Hepatocyte (in vitro differentiated cells): Measurements from ENCODE around the gene SBNO1. TPM values are rescaled to one million over a fixed set of nuclear protein-coding genes. Genes with fewer than 3 reads are reported as not detected.

Experiments used
- DNase-seq: peaks from one replicate; pipeline ENCODE4 v3.0.0-alpha.2; 2016; ENCODE audit warnings: low spot score
- H2AFZ ChIP-seq: fragments of 200-600 bp; sonication (generic); 2 replicates; pipeline ENCODE4 v1.6.0; 2016; ENCODE audit warnings: antibody characterized with exemption, mild to moderate bottlenecking
- H3K27ac ChIP-seq: fragments of 200-600 bp; sonication (generic); 2 replicates; pipeline ENCODE4 v1.5.1; 2016; ENCODE audit warnings: mild to moderate bottlenecking
- H3K27me3 ChIP-seq: fragments of 200-600 bp; sonication (generic); 2 replicates; pipeline ENCODE4 v1.6.1; 2016
- H3K36me3 ChIP-seq: fragments of 200-600 bp; sonication (generic); replicated peaks from 2 replicates; pipeline ENCODE4 v1.5.1; 2016; ENCODE audit warnings: low read depth; ENCODE audit not compliant: insufficient read depth
- H3K4me1 ChIP-seq: fragments of 200-600 bp; sonication (generic); 2 replicates; pipeline ENCODE4 v1.5.1; 2016; ENCODE audit warnings: mild to moderate bottlenecking, moderate library complexity; ENCODE audit not compliant: insufficient read depth
- H3K4me2 ChIP-seq: fragments of 200-600 bp; sonication (generic); 2 replicates; pipeline ENCODE4 v1.6.0; 2016
- H3K4me3 ChIP-seq: fragments of 200-600 bp; sonication (generic); 2 replicates; pipeline ENCODE4 v1.5.1; 2016; ENCODE audit warnings: mild to moderate bottlenecking
- H3K79me2 ChIP-seq: fragments of 200-600 bp; sonication (generic); 2 replicates; pipeline ENCODE4 v1.6.0; 2017; ENCODE audit warnings: mild to moderate bottlenecking
- H3K9me2 ChIP-seq: fragments of 200-600 bp; sonication (generic); replicated peaks from 2 replicates; pipeline ENCODE4 v1.6.0; 2017; ENCODE audit warnings: mild to moderate bottlenecking; ENCODE audit not compliant: insufficient read depth
- H3K9me3 ChIP-seq: fragments of 200-600 bp; sonication (generic); 2 replicates; pipeline ENCODE4 v1.5.1; 2016; ENCODE audit warnings: low read depth, mild to moderate bottlenecking
- H4K20me1 ChIP-seq: fragments of 200-600 bp; sonication (generic); 2 replicates; pipeline ENCODE4 v1.6.0; 2016; ENCODE audit warnings: mild to moderate bottlenecking; ENCODE audit not compliant: insufficient read depth, poor library complexity, severe bottlenecking
- CTCF ChIP-seq: fragments of 200-600 bp; sonication (generic); IDR thresholded peaks from 2 replicates; pipeline ENCODE4 v1.5.1; 2016; ENCODE audit warnings: antibody characterized with exemption, mild to moderate bottlenecking; ENCODE audit not compliant: poor library complexity
- EZH2 ChIP-seq: fragments of 200-600 bp; sonication (generic); IDR thresholded peaks from 2 replicates; pipeline ENCODE4 v1.6.1; 2016; ENCODE audit warnings: antibody characterized with exemption, mild to moderate bottlenecking, borderline replicate concordance
- EZH2phosphoT487 ChIP-seq: fragments of 200-600 bp; sonication (generic); IDR thresholded peaks from one replicate; pipeline ENCODE4 v1.6.1; 2018; ENCODE audit warnings: antibody characterized with exemption, mild to moderate bottlenecking, low read depth, moderate library complexity; ENCODE audit not compliant: unreplicated experiment, severe bottlenecking
- WGBS: methylation state at CpG from one replicate; pipeline ENCODE4 v1.1.6; 2016; ENCODE audit warnings: low lambda C conversion rate; ENCODE audit errors: missing lambda C conversion rate; 5-methylcytosine and 5-hydroxymethylcytosine counted together
- polyA plus RNA-seq: library from polyadenylated mRNA; unstranded; fragments of >200 nt; fragmentation: Nextera tagmentation; extraction: Ambion mirVana; gene quantifications from 2 replicates; pipeline ENCODE4 v1.2.1, GENCODE V29; 2016
- total RNA-seq: library from RNA; depleted of rRNA; stranded (reverse); fragments of >200 nt; gene quantifications from 2 replicates; pipeline ENCODE4 v1.2.3, GENCODE V29; 2014

Gene SBNO1
- total and polyA plus RNA-seq, 2 experiments from 2014 or later, result 13.4 to 28.9 TPM

DNA sequence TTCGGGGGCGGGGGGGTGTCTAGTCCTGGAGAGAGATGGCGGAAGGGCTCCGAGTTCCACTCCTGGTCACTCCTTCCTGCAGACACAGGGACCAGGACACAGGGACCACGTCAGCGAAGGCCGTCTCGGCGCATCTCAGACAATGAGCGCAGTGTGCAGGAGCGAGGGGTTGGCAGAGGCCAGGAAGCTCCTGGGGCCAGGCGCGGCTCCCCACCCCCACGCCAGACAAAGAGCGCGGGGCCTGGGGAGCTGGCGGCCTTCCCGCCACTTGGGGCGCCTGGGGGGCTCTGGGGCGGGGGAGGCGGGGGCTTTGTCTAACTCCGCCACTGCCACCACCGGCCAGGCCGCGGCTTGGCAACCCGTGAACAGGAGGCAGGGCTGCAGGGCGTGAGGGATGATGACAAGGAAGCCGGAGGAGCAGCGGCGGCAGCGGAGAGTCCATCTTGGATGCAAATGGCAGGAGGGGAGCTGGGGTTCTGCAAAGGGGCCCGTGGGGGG is 95.2 kb downstream of the SBNO1 start:
- Histone ChIP-seq H3K9me3 (no peaks in the 10 kb centered on the region), H3K4me3 (peak overlapping the region; percentile 78), H3K27me3 (no peaks in the 10 kb centered on the region), H3K4me2 (peak overlapping the region; percentile 98), H3K27ac (peak overlapping the region; percentile 96), H3K9me2 (no peaks in the 10 kb centered on the region), H3K79me2 (peaks cover 62% of the 10 kb centered on the region), H4K20me1 (peaks cover 25% of the 10 kb centered on the region), H3K4me1 (peaks cover 16% of the 10 kb centered on the region), H2AFZ (peak overlapping the region; percentile 9), H3K36me3 (no peaks in the 10 kb centered on the region)
- DNase-seq, result peak; percentile 89
- TF ChIP-seq EZH2, result no peak
- TF ChIP-seq EZH2phosphoT487, result no peak
- TF ChIP-seq CTCF, result peak; percentile 33
- 11% methylated on average over 23 of the region's 32 CpGs for WGBS

- H3K4me2 ChIP-seq, result peak overlapping the region; percentile 98
- H3K36me3 ChIP-seq, result no peaks in the 10 kb centered on the region
- no peak for TF ChIP-seq CTCF
- no peak for TF ChIP-seq EZH2phosphoT487
- TF ChIP-seq EZH2, result no peak
- H3K27ac ChIP-seq, result peak overlapping the region; percentile 96
- H3K79me2 ChIP-seq, result peaks cover 64% of the 10 kb centered on the region
- peak overlapping the region; percentile 9 for H2AFZ ChIP-seq
- H3K4me3 ChIP-seq, result no peak overlapping the region
- peaks cover 16% of the 10 kb centered on the region for H3K4me1 ChIP-seq
- no peaks in the 10 kb centered on the region for H3K9me3 ChIP-seq
- no peak for DNase-seq
- H3K9me2 ChIP-seq, result no peaks in the 10 kb centered on the region
- no peaks in the 10 kb centered on the region for H3K27me3 ChIP-seq
- H4K20me1 ChIP-seq, result peaks cover 26% of the 10 kb centered on the region
- WGBS, result 93% methylated on average over 11 of the region's 13 CpGs
Measured at GRCh38 chr12:123268850-123269249, 95.8 kb downstream of the SBNO1 start.

- no peaks in the 10 kb centered on the region for H3K27me3 ChIP-seq
- peak; percentile 20 for DNase-seq
- peaks cover 67% of the 10 kb centered on the region for H3K79me2 ChIP-seq
- peaks cover 26% of the 10 kb centered on the region for H4K20me1 ChIP-seq
- peaks cover 16% of the 10 kb centered on the region for H3K4me1 ChIP-seq
- no peak overlapping the region for H2AFZ ChIP-seq
- 83% methylated on average over 35 of the region's 36 CpGs for WGBS
- H3K9me2 ChIP-seq, result no peaks in the 10 kb centered on the region
- TF ChIP-seq EZH2, result no peak
- TF ChIP-seq EZH2phosphoT487, result no peak
- no peaks in the 10 kb centered on the region for H3K36me3 ChIP-seq
- no peak overlapping the region for H3K4me3 ChIP-seq
- peak overlapping the region; percentile 96 for H3K27ac ChIP-seq
- peak overlapping the region; percentile 98 for H3K4me2 ChIP-seq
- H3K9me3 ChIP-seq, result no peaks in the 10 kb centered on the region
Measured at GRCh38 chr12:123267991-123268843, 96.4 kb downstream of the SBNO1 start.

- no peaks in the 10 kb centered on the region for H3K9me2 ChIP-seq
- peak overlapping the region; percentile 98 for H3K4me2 ChIP-seq
- H2AFZ ChIP-seq, result no peak overlapping the region
- H3K4me1 ChIP-seq, result peaks cover 13% of the 10 kb centered on the region
- no peaks in the 10 kb centered on the region for H3K36me3 ChIP-seq
- TF ChIP-seq EZH2phosphoT487, result no peak
- no peak for TF ChIP-seq CTCF
- no peak for TF ChIP-seq EZH2
- H3K27ac ChIP-seq, result peak overlapping the region; percentile 96
- WGBS, result 93% methylated on average over 7 of the region's 7 CpGs
- H3K9me3 ChIP-seq, result no peaks in the 10 kb centered on the region
- peaks cover 30% of the 10 kb centered on the region for H4K20me1 ChIP-seq
- no peak for DNase-seq
- peaks cover 63% of the 10 kb centered on the region for H3K79me2 ChIP-seq
- no peak overlapping the region for H3K4me3 ChIP-seq
- no peaks in the 10 kb centered on the region for H3K27me3 ChIP-seq
Measured at GRCh38 chr12:123267335-123267920, 97.2 kb downstream of the SBNO1 start.
